IMR-90 (cell line): ENCODE measurements around the gene H6PD. TPM values are rescaled to one million over a fixed set of nuclear protein-coding genes. Genes with fewer than 3 reads are reported as not detected.
A peak's percentile ranks its signal among the peaks of the same experiment; 100 is the strongest.

Source experiments
- ATAC-seq: fragments of 200-7000 bp; cut with Tn5 transposase; 2 replicates; pipeline ENCODE4 v1.9.1; 2020; ENCODE audit warnings: low read depth, mild to moderate bottlenecking, moderate library complexity
- BruUV-seq: library from RNA; stranded (reverse); fragments of 400-500 nt; replicated peaks from 2 replicates; lab custom pipeline; 2021; lab: Mats Ljungman, UMichigan
- CTCF ChIA-PET: fragments of 300-600 bp; formaldehyde crosslinking; extraction: SDS; loops from one replicate; lab custom pipeline; 2021; ENCODE audit warnings: antibody characterized with exemption; lab: Yijun Ruan, JAX
- POLR2A ChIA-PET: fragments of 300-600 bp; sonication (Branson Sonifier 250); formaldehyde crosslinking; loops from one replicate; lab custom pipeline; 2022; ENCODE audit warnings: antibody characterized with exemption; ENCODE audit not compliant: unreplicated experiment; lab: Charles Lee
- DNase-seq: peaks from one replicate; pipeline ENCODE4 v3.0.0; 2013
- H2AFZ ChIP-seq: replicated peaks from 2 replicates; pipeline ENCODE3; 2013; ENCODE audit warnings: low read length, mild to moderate bottlenecking; ENCODE audit not compliant: poor library complexity
- H2AK5ac ChIP-seq: 2 replicates; pipeline ENCODE4 v1.6.1; 2013; ENCODE audit warnings: low read depth, low read length, inconsistent platforms
- H2AK9ac ChIP-seq: replicated peaks from 2 replicates; pipeline ENCODE3; 2013; ENCODE audit warnings: mild to moderate bottlenecking, low read depth, low read length, moderate library complexity; ENCODE audit not compliant: poor library complexity
- H2BK120ac ChIP-seq: 2 replicates; pipeline ENCODE4 v1.6.1; 2013; ENCODE audit warnings: low read depth, low read length, inconsistent platforms
- H2BK15ac ChIP-seq: 3 replicates; pipeline ENCODE4 v1.6.1; 2013; ENCODE audit warnings: low read depth, low read length, inconsistent platforms
- H2BK20ac ChIP-seq: 2 replicates; pipeline ENCODE4 v1.6.1; 2013; ENCODE audit warnings: low read depth, mild to moderate bottlenecking, inconsistent platforms, low read length, moderate library complexity
- H2BK5ac ChIP-seq: 2 replicates; pipeline ENCODE4 v1.6.1; 2013; ENCODE audit warnings: mild to moderate bottlenecking, low read depth, low read length, inconsistent platforms; ENCODE audit not compliant: poor library complexity, severe bottlenecking
- H3K14ac ChIP-seq: replicated peaks from 2 replicates; pipeline ENCODE4 v1.6.1; 2013; ENCODE audit warnings: low read depth, low read length, inconsistent platforms
- H3K18ac ChIP-seq: 2 replicates; pipeline ENCODE4 v1.6.1; 2013; ENCODE audit warnings: low read depth, low read length, control low read depth
- H3K23ac ChIP-seq: 2 replicates; pipeline ENCODE4 v1.6.1; 2013; ENCODE audit warnings: low read depth, low read length, inconsistent platforms
- H3K27ac ChIP-seq: 2 replicates; pipeline ENCODE4 v1.5.1; 2013; ENCODE audit warnings: mild to moderate bottlenecking, control low read depth, low read length; ENCODE audit not compliant: insufficient read depth
- H3K27me3 ChIP-seq: 2 replicates; pipeline ENCODE4 v1.6.1; 2013; ENCODE audit warnings: low read length; ENCODE audit not compliant: control insufficient read depth, insufficient read depth
- H3K36me3 ChIP-seq: 2 replicates; pipeline ENCODE4 v1.6.1; 2013; ENCODE audit warnings: low read length, mixed read lengths; ENCODE audit not compliant: control insufficient read depth, insufficient read depth
- H3K4ac ChIP-seq: 2 replicates; pipeline ENCODE4 v1.6.1; 2013; ENCODE audit warnings: low read depth, low read length, inconsistent platforms
- H3K4me1 ChIP-seq: 2 replicates; pipeline ENCODE4 v1.6.1; 2013; ENCODE audit warnings: low read length, mixed read lengths; ENCODE audit not compliant: control insufficient read depth, insufficient read depth
- H3K4me2 ChIP-seq: 2 replicates; pipeline ENCODE4 v1.6.1; 2013; ENCODE audit warnings: low read depth, mild to moderate bottlenecking, control low read depth, low read length, moderate library complexity
- H3K4me3 ChIP-seq: 2 replicates; pipeline ENCODE4 v1.5.1; 2013; ENCODE audit warnings: low read depth, mild to moderate bottlenecking, control low read depth, low read length, moderate library complexity; ENCODE audit not compliant: insufficient read depth
- H3K56ac ChIP-seq: 2 replicates; pipeline ENCODE4 v1.6.1; 2013; ENCODE audit warnings: low read length, inconsistent platforms; ENCODE audit not compliant: insufficient read depth; ENCODE audit errors: extremely low read depth
- H3K79me1 ChIP-seq, 2 experiments: 2 replicates each; pipeline ENCODE4 v1.6.1; 2013; ENCODE audit warnings: low read length in 2 of 2, inconsistent platforms in 1 of 2, low read depth in 1 of 2
- H3K9ac ChIP-seq: 2 replicates; pipeline ENCODE4 v1.6.1; 2013; ENCODE audit warnings: low read depth, low read length, control low read depth
- H3K9me1 ChIP-seq: 2 replicates; pipeline ENCODE4 v1.6.1; 2013; ENCODE audit warnings: low read length, inconsistent platforms; ENCODE audit not compliant: insufficient read depth
- H3K9me3 ChIP-seq: 2 replicates; pipeline ENCODE4 v1.6.1; 2013; ENCODE audit warnings: low read length; ENCODE audit not compliant: control insufficient read depth, insufficient read depth
- H4K20me1 ChIP-seq: 2 replicates; pipeline ENCODE4 v1.6.1; 2013; ENCODE audit warnings: low read length, inconsistent platforms; ENCODE audit not compliant: insufficient read depth
- H4K5ac ChIP-seq: 2 replicates; pipeline ENCODE4 v1.6.1; 2013; ENCODE audit warnings: mild to moderate bottlenecking, low read depth, low read length, control low read depth
- H4K8ac ChIP-seq, 2 experiments: 2 replicates each; pipeline ENCODE4 v1.6.1; 2013; ENCODE audit warnings: low read depth in 2 of 2, low read length in 2 of 2, control low read depth in 1 of 2, inconsistent platforms in 1 of 2
- H4K91ac ChIP-seq: 2 replicates; pipeline ENCODE4 v1.6.1; 2013; ENCODE audit warnings: low read depth, low read length, inconsistent platforms; ENCODE audit not compliant: insufficient read depth
- BHLHE40 ChIP-seq: fragments of 150-350 bp; IDR thresholded peaks from 2 replicates; pipeline ENCODE4 v1.6.1; 2016; ENCODE audit warnings: mild to moderate bottlenecking, low read depth, low read length
- CEBPB ChIP-seq: IDR thresholded peaks from 2 replicates; pipeline ENCODE4 v1.6.1; 2012; ENCODE audit warnings: low read depth, low read length, improper control_type of control experiment
- CHD1 ChIP-seq: IDR thresholded peaks from 2 replicates; pipeline ENCODE4 v1.6.1; 2012; ENCODE audit warnings: low read depth, low read length, improper control_type of control experiment
- FOS ChIP-seq: fragments of 150-350 bp; IDR thresholded peaks from 2 replicates; pipeline ENCODE4 v1.6.1; 2016; ENCODE audit warnings: low read depth, low read length
- MAFK ChIP-seq: IDR thresholded peaks from 2 replicates; pipeline ENCODE4 v1.6.1; 2012; ENCODE audit warnings: low read depth, low read length, improper control_type of control experiment
- MAZ ChIP-seq: IDR thresholded peaks from 2 replicates; pipeline ENCODE4 v1.6.1; 2012; ENCODE audit warnings: low read depth, mild to moderate bottlenecking, low read length, improper control_type of control experiment, moderate library complexity, borderline replicate concordance
- MXI1 ChIP-seq: IDR thresholded peaks from 2 replicates; pipeline ENCODE4 v1.6.1; 2012; ENCODE audit warnings: low read depth, mild to moderate bottlenecking, low read length, moderate library complexity, borderline replicate concordance
- NFE2L2 ChIP-seq: fragments of 150-350 bp; IDR thresholded peaks from 2 replicates; pipeline ENCODE4 v1.6.1; 2016; ENCODE audit warnings: low read depth, mild to moderate bottlenecking, low read length
- POLR2A ChIP-seq: IDR thresholded peaks from 2 replicates; pipeline ENCODE4 v1.6.1; 2012; ENCODE audit warnings: mild to moderate bottlenecking, low read depth, low read length
- RAD21 ChIP-seq: IDR thresholded peaks from 2 replicates; pipeline ENCODE4 v1.6.1; 2012; ENCODE audit warnings: low read length, improper control_type of control experiment
- RCOR1 ChIP-seq: IDR thresholded peaks from 2 replicates; pipeline ENCODE4 v1.6.1; 2012; ENCODE audit warnings: mild to moderate bottlenecking, low read length, improper control_type of control experiment; ENCODE audit not compliant: insufficient replicate concordance
- RFX5 ChIP-seq: IDR thresholded peaks from 2 replicates; pipeline ENCODE4 v1.8.0; 2012; ENCODE audit warnings: low read depth, mild to moderate bottlenecking, low read length, moderate library complexity
- WGBS, 2 experiments: methylation state at CpG; one replicate each; pipeline versions ENCODE4 v1.1.5 to v1.1.7; 2013; ENCODE audit warnings: missing lambda C conversion rate in 2 of 2; ENCODE audit not compliant: insufficient read length in 1 of 2; ENCODE audit errors: extremely low coverage in 2 of 2; 5-methylcytosine and 5-hydroxymethylcytosine counted together
- dilution Hi-C: fragments of 300-500 bp; cut with HindIII; formaldehyde crosslinking; loops from one replicate; pipeline ENCODE4 v1.14.3; 2018; ENCODE audit warnings: low sequenced_read_pairs; ENCODE audit not compliant: unreplicated experiment
- in situ Hi-C: fragments of 300-500 bp; cut with MboI; formaldehyde crosslinking; loops from 3 replicates; pipeline ENCODE4 v1.14.3; 2019; ENCODE audit warnings: low sequenced_read_pairs, inconsistent platforms, mixed read lengths
- intact Hi-C: fragments of 100-400 bp; cut with micrococcal nuclease; formaldehyde crosslinking; loops from 2 replicates; pipeline ENCODE4 v1.10.0; 2022
- polyA plus RNA-seq, 3 experiments: library from polyadenylated mRNA; depleted of rRNA; stranded (reverse); fragments of >200 nt; gene quantifications; 2 replicates each; pipeline ENCODE4 v1.2.3, GENCODE V29; 2012; ENCODE audit warnings: low replicate concordance in 1 of 3
- total RNA-seq: library from RNA; depleted of rRNA; stranded (reverse); fragments of >200 nt; gene quantifications from 2 replicates; pipeline ENCODE4 v1.2.3, GENCODE V29; 2012
- TF ChIP-seq, protein P1 (sequence below): conservative IDR thresholded peaks from 2 replicates; pipeline ENCODE4 v1.5.1; 2012; ENCODE audit warnings: mild to moderate bottlenecking, low read depth, low read length, improper control_type of control experiment
- TF ChIP-seq, protein P2 (sequence below): fragments of 150-350 bp; IDR thresholded peaks from 2 replicates; pipeline ENCODE4 v1.6.1; 2016; ENCODE audit warnings: low read depth, mild to moderate bottlenecking, low read length, moderate library complexity, borderline replicate concordance

H6PD gene
- total and polyA plus RNA-seq, 2 of the 4 experiments (the other 2 are of a cell fraction) = 9.3 to 22.1 TPM

DNA sequence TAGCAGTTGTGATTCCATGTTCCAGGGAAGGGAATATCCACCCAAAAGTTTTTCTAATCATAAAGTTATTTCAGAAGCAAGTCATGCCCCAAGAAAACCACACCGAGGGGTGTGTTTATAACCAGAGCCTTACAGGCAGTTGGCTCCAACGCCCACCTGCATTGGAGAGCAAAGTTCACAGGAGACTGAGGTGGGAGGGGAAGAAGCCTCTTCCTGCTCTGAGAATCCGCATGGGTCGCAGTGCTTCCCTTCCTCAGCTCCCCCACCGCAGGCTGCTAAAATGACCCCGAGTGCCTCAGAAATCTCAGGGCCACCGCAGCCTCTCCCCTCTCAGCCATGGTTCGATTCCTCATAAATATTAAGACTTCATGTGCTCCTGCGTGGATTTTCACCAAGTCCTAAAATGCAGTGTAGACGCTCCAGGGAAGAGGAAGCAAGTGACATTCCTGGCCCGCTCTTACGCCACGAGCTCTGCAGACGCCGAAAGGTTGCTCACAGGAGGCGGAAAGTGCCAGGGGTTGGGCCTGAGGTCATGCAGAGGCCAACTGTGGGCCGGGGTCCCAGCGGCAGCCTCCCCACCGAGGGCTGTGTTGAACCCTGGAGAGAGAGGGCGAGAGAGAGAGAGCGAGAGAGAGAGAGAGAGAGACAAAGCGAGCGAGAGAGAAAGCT lies 44.7 kb downstream of the H6PD start:
- Histone ChIP-seq H4K91ac (peak overlapping the region; percentile 89), H2AK5ac (peak overlapping the region; percentile 95), H3K23ac (peak overlapping the region; percentile 42; the same call in 1 of the 2 replicates), H3K4me1 (peaks cover 46% of the 10 kb centered on the region), H3K36me3 (no peaks in the 10 kb centered on the region), H2BK5ac (peak overlapping the region; percentile 77), H2BK15ac (peak overlapping the region; percentile 70; the same call in 2 of the 3 replicates), H3K18ac (peak overlapping the region; percentile 27; the same call in 1 of the 2 replicates), H2BK120ac (peak overlapping the region; percentile 98), H4K20me1 (no peaks in the 10 kb centered on the region; the same call in 1 of the 2 replicates), H3K56ac (no peak overlapping the region), H3K27me3 (no peaks in the 10 kb centered on the region), H2AK9ac (peak overlapping the region; percentile 95), H2AFZ (peak overlapping the region; percentile 78), H4K5ac (no peak overlapping the region), H3K4me3 (no peak overlapping the region), H4K8ac (peak overlapping the region; percentile 7 to 57), H3K9me1 (peaks cover 31% of the 10 kb centered on the region), H3K79me1 (peaks cover 0 to 10% of the 10 kb centered on the region in 2 experiments; a peak in 2 of 4 replicates), H2BK20ac (peak overlapping the region; percentile 95), H3K9ac (no peak overlapping the region), H3K9me3 (no peaks in the 10 kb centered on the region), H3K14ac (peak overlapping the region; percentile 69), H3K4me2 (no peak overlapping the region), H3K4ac (peak overlapping the region; percentile 81), H3K27ac (no peak overlapping the region)
- no TSS peak for BruUV-seq
- ChIA-PET POLR2A (no interaction called here), CTCF (interaction anchor here (0.8 to 1.7 kb wide), 3 partner anchors 10 to 212 kb away, joined by 3 to 6 read pairs (median 5); no protein-coding TSS in a partner anchor)
- intact Hi-C loops (no loop called here), dilution Hi-C loops (no loop called here), in situ Hi-C loops (loop anchor here (10.0 kb wide), 1 partner anchor 295 kb away; no protein-coding TSS in a partner anchor)
- DNase-seq (peak; percentile 55), ATAC-seq (no peak)
- 56% methylated on average over 5 of the region's 23 CpGs; no CpG with 5 or more reads in 1 of the 2 experiments for WGBS, 2 experiments
- no peak for TF ChIP-seq CEBPB
- TF ChIP-seq, protein P1, sequence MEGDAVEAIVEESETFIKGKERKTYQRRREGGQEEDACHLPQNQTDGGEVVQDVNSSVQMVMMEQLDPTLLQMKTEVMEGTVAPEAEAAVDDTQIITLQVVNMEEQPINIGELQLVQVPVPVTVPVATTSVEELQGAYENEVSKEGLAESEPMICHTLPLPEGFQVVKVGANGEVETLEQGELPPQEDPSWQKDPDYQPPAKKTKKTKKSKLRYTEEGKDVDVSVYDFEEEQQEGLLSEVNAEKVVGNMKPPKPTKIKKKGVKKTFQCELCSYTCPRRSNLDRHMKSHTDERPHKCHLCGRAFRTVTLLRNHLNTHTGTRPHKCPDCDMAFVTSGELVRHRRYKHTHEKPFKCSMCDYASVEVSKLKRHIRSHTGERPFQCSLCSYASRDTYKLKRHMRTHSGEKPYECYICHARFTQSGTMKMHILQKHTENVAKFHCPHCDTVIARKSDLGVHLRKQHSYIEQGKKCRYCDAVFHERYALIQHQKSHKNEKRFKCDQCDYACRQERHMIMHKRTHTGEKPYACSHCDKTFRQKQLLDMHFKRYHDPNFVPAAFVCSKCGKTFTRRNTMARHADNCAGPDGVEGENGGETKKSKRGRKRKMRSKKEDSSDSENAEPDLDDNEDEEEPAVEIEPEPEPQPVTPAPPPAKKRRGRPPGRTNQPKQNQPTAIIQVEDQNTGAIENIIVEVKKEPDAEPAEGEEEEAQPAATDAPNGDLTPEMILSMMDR = no peak
- TF ChIP-seq, protein P2, sequence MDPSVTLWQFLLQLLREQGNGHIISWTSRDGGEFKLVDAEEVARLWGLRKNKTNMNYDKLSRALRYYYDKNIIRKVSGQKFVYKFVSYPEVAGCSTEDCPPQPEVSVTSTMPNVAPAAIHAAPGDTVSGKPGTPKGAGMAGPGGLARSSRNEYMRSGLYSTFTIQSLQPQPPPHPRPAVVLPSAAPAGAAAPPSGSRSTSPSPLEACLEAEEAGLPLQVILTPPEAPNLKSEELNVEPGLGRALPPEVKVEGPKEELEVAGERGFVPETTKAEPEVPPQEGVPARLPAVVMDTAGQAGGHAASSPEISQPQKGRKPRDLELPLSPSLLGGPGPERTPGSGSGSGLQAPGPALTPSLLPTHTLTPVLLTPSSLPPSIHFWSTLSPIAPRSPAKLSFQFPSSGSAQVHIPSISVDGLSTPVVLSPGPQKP = no peak
- no peak for TF ChIP-seq RFX5
- no peak for TF ChIP-seq MXI1
- TF ChIP-seq FOS = no peak
- TF ChIP-seq RCOR1 = no peak
- TF ChIP-seq MAFK = no peak
- TF ChIP-seq MAZ = no peak
- TF ChIP-seq CHD1 = no peak
- TF ChIP-seq RAD21 = no peak
- no peak for TF ChIP-seq BHLHE40
- no peak for TF ChIP-seq NFE2L2
- TF ChIP-seq POLR2A = no peak
